Chondrocyte (in vitro differentiated cells): Measurements from ENCODE around the gene ZNF536. TPM values are rescaled to one million over a fixed set of nuclear protein-coding genes. Genes with fewer than 3 reads are reported as not detected.

Source experiments
- DNase-seq: peaks from one replicate; pipeline ENCODE4 v3.0.0; 2021; ENCODE audit warnings: mixed read lengths, low spot score
- H3K27ac Mint-ChIP-seq: one replicate; pipeline ENCODE4 v1.8.0; 2021; ENCODE audit warnings: mild to moderate bottlenecking, moderate library complexity, mixed read lengths; ENCODE audit not compliant: unreplicated experiment
- H3K27me3 Mint-ChIP-seq: 2 replicates; pipeline ENCODE4 v1.8.0; 2021; ENCODE audit warnings: low read depth, mixed read lengths
- H3K36me3 Mint-ChIP-seq: 2 replicates; pipeline ENCODE4 v1.8.0; 2021; ENCODE audit warnings: low read depth, mixed read lengths
- H3K4me1 Mint-ChIP-seq: 2 replicates; pipeline ENCODE4 v1.8.0; 2021; ENCODE audit warnings: low read depth, mild to moderate bottlenecking, mixed read lengths
- H3K4me3 Mint-ChIP-seq: one replicate; pipeline ENCODE4 v1.8.0; 2021; ENCODE audit warnings: mild to moderate bottlenecking, moderate library complexity, mixed read lengths; ENCODE audit not compliant: unreplicated experiment
- H3K9me3 Mint-ChIP-seq: 2 replicates; pipeline ENCODE4 v1.8.0; 2021; ENCODE audit warnings: low read depth, mixed read lengths
- total RNA-seq: library from RNA; stranded (reverse); gene quantifications from 3 replicates; pipeline ENCODE4 v1.2.1, GENCODE V29; 2021
- TF ChIP-seq, protein P1 (sequence below): fragments of 200-600 bp; sonication (generic); IDR thresholded peaks from 2 replicates; pipeline ENCODE4 v1.5.0; 2021; ENCODE audit warnings: antibody characterized with exemption, mild to moderate bottlenecking, moderate library complexity

ZNF536 gene
- total RNA-seq, 1 donor from 2014 or later, result not detected

DNA sequence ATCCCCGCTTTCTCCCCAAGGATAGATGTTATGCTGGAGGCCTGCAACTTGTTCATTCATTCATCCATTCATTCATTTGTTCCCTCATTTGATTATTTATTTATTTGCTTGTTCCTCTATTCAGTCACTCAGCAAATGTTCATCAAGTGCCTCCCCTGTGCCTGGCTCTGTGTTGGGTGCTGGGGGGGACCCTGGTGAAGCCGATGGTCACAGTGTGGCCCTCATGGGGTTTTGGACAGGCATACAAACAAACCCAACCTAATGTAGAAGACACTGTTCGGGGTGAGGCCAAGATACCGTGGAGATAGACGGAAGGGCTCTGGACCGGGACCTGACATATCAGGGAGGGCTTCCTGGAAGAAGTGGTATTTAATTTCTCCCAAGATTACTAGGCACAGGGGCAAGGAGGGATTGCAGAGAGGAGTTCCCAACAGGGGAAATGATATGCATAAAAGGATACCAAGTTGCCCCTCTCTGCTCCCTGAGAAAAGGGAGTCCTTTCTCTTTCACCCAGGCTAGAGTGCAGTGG, 58.1 kb downstream of the ZNF536 start:
- H3K27ac Mint-ChIP-seq, result no peak overlapping the region
- peak; percentile 38 for DNase-seq
- H3K36me3 Mint-ChIP-seq, result no peaks in the 10 kb centered on the region
- TF ChIP-seq, protein P1, sequence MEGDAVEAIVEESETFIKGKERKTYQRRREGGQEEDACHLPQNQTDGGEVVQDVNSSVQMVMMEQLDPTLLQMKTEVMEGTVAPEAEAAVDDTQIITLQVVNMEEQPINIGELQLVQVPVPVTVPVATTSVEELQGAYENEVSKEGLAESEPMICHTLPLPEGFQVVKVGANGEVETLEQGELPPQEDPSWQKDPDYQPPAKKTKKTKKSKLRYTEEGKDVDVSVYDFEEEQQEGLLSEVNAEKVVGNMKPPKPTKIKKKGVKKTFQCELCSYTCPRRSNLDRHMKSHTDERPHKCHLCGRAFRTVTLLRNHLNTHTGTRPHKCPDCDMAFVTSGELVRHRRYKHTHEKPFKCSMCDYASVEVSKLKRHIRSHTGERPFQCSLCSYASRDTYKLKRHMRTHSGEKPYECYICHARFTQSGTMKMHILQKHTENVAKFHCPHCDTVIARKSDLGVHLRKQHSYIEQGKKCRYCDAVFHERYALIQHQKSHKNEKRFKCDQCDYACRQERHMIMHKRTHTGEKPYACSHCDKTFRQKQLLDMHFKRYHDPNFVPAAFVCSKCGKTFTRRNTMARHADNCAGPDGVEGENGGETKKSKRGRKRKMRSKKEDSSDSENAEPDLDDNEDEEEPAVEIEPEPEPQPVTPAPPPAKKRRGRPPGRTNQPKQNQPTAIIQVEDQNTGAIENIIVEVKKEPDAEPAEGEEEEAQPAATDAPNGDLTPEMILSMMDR, result no peak
- no peaks in the 10 kb centered on the region for H3K4me1 Mint-ChIP-seq
- no peaks in the 10 kb centered on the region for H3K27me3 Mint-ChIP-seq
- H3K4me3 Mint-ChIP-seq, result no peak overlapping the region
- peaks cover 11% of the 10 kb centered on the region for H3K9me3 Mint-ChIP-seq

- Mint-ChIP-seq H3K36me3 (no peaks in the 10 kb centered on the region), H3K4me3 (no peak overlapping the region), H3K4me1 (no peaks in the 10 kb centered on the region), H3K9me3 (peaks cover 15% of the 10 kb centered on the region), H3K27me3 (no peaks in the 10 kb centered on the region), H3K27ac (no peak overlapping the region)
- TF ChIP-seq, protein P1, result no peak
- DNase-seq, result no peak
These were observed 59.4 kb downstream of the ZNF536 start for GRCh38 chr19:30431591-30431990.

DNA sequence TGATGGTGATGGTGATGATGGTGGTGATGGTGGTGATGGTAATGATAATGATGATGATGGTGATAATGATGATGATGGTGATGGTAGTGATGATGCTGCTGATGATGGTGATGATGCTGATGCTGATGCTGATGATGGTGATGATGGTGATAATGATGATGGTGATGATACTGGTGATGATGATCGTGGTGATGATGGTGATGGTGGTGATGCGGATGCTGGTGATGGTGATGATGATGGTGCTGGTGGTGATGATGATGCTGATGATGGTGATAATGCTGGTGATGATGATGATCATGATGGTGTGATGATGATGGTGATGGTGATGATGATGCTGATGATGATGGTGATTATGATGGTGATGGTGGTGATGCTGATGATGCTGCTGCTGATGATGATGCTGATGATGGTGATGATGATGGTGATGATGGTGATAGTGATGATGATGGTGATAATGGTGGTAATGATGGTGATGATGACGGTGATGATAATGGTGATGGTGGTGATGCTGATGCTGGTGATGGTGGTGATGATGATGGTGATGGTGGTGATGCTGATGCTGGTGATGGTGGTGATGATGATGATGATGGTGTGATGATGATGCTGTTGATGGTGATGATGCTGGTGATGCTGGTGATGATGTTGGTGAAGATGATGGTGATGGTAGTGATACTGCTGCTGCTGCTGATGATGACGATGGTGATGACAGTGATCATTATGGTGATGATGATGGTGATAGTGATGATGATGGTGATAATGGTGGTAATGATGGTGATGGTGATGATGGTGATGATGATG, 62.8 kb downstream of the ZNF536 start:
- H3K27me3 Mint-ChIP-seq, result no peaks in the 10 kb centered on the region
- H3K27ac Mint-ChIP-seq, result no peak overlapping the region
- no peaks in the 10 kb centered on the region for H3K36me3 Mint-ChIP-seq
- no peaks in the 10 kb centered on the region for H3K4me1 Mint-ChIP-seq
- peaks cover 8% of the 10 kb centered on the region for H3K9me3 Mint-ChIP-seq
- DNase-seq, result no peak
- TF ChIP-seq, protein P1, result no peak
- H3K4me3 Mint-ChIP-seq, result no peak overlapping the region

GRCh38 chr19:30437869-30438268, 65.7 kb downstream of the ZNF536 start:
- Mint-ChIP-seq H3K4me3 (no peak overlapping the region), H3K36me3 (no peaks in the 10 kb centered on the region), H3K27ac (no peak overlapping the region), H3K4me1 (no peaks in the 10 kb centered on the region), H3K9me3 (peaks cover 17% of the 10 kb centered on the region), H3K27me3 (no peaks in the 10 kb centered on the region)
- TF ChIP-seq, protein P1, result no peak
- DNase-seq, result no peak

DNA sequence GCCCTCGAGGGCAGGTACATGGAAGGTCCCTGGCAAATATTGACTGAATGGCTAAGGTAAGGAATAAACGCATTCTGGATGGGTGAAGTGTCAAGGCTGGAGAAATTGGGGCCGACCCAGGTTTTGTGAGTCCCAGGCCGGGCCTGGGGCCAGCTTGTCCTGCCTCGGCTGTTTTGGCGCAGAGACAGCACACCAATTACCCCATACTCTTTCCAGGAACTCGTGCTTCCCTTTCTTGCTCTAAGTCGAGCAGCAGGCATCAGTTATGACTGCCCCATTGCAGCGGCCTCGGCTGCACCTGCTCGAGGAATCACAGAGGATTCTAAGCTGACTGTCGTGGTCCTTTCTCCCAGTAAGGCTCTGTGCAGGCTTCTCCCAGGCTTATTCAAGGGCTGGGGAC, 67.1 kb downstream of the ZNF536 start:
- H3K27ac Mint-ChIP-seq, result no peak overlapping the region
- no peaks in the 10 kb centered on the region for H3K4me1 Mint-ChIP-seq
- H3K4me3 Mint-ChIP-seq, result no peak overlapping the region
- H3K27me3 Mint-ChIP-seq, result no peaks in the 10 kb centered on the region
- H3K9me3 Mint-ChIP-seq, result peaks cover 16% of the 10 kb centered on the region
- no peaks in the 10 kb centered on the region for H3K36me3 Mint-ChIP-seq
- TF ChIP-seq, protein P1, result no peak
- DNase-seq, result no peak
